Thymus (tissue), 11 donors: Measurements from ENCODE around the gene AKR1E2. TPM values are rescaled to one million over a fixed set of nuclear protein-coding genes. Genes with fewer than 3 reads are reported as not detected.

Experiments used
- DNase-seq, 9 donors: peaks; one replicate each; pipeline ENCODE4 v3.0.0-alpha.2; 2013; ENCODE audit warnings: low spot score in 9 of 9, low read depth in 6 of 9, missing footprints in 1 of 9
- H3K27ac ChIP-seq, 2 donors: one replicate each; pipeline ENCODE4 v1.5.1; 2013; ENCODE audit warnings: control low read depth in 1 of 2, low read depth in 1 of 2, low read length in 1 of 2, mild to moderate bottlenecking in 1 of 2, moderate library complexity in 1 of 2
- H3K27me3 ChIP-seq, 2 donors: one replicate each; pipeline ENCODE4 v1.5.1; 2013; ENCODE audit warnings: low read length in 1 of 2; ENCODE audit not compliant: control insufficient read depth in 2 of 2, insufficient read depth in 1 of 2
- H3K36me3 ChIP-seq, 2 donors: one replicate each; pipeline ENCODE4 v1.5.1; 2013; ENCODE audit warnings: low read length in 1 of 2, mild to moderate bottlenecking in 1 of 2, moderate library complexity in 1 of 2; ENCODE audit not compliant: control insufficient read depth in 2 of 2, insufficient read depth in 2 of 2
- H3K4me1 ChIP-seq, 2 donors: one replicate each; pipeline ENCODE4 v1.5.1; 2013; ENCODE audit warnings: low read length in 2 of 2; ENCODE audit not compliant: control insufficient read depth in 2 of 2, insufficient read depth in 2 of 2
- H3K4me3 ChIP-seq, 2 donors: one replicate each; pipeline ENCODE4 v1.5.1; 2013; ENCODE audit warnings: low read length in 2 of 2, control low read depth in 1 of 2, mild to moderate bottlenecking in 1 of 2
- H3K9me3 ChIP-seq, 2 donors: one replicate each; pipeline ENCODE4 v1.5.1; 2013; ENCODE audit warnings: low read length in 1 of 2, mild to moderate bottlenecking in 1 of 2; ENCODE audit not compliant: control insufficient read depth in 2 of 2, insufficient read depth in 1 of 2
- WGBS: extraction: QIAGEN DNeasy Blood & Tissue Kit; methylation state at CpG from one replicate; pipeline ENCODE4 v1.1.7; 2013; 5-methylcytosine and 5-hydroxymethylcytosine counted together
- polyA plus RNA-seq: library from polyadenylated mRNA; stranded (reverse); fragments of 200-250 nt; gene quantifications from one replicate; pipeline ENCODE4 v1.2.3, GENCODE V29; 2013
- total RNA-seq: library from RNA; stranded (reverse); fragments of 120-200 nt; gene quantifications from one replicate; pipeline ENCODE4 v1.2.4, GENCODE V29; 2013
- donor health status: healthy.

AKR1E2 gene
- total and polyA plus RNA-seq, 2 donors, result 1.4 to 3.4 TPM

- no peak for DNase-seq
- H3K4me1 ChIP-seq, result no peaks in the 10 kb centered on the region
- H3K27me3 ChIP-seq, result no peaks in the 10 kb centered on the region
- no peak overlapping the region for H3K27ac ChIP-seq
- WGBS, result 96% methylated on average over 2 of the region's 2 CpGs
- no peak overlapping the region for H3K4me3 ChIP-seq
- H3K9me3 ChIP-seq, result no peaks in the 10 kb centered on the region
- no peaks in the 10 kb centered on the region for H3K36me3 ChIP-seq
Measured at GRCh38 chr10:4889959-4890358, 64.0 kb downstream of the AKR1E2 start.

GRCh38 chr10:4892681-4893080 lies 66.7 kb downstream of the AKR1E2 start:
- Histone ChIP-seq H3K27me3 (no peaks in the 10 kb centered on the region), H3K4me3 (no peak overlapping the region), H3K36me3 (no peaks in the 10 kb centered on the region), H3K4me1 (no peaks in the 10 kb centered on the region), H3K27ac (no peak overlapping the region), H3K9me3 (no peaks in the 10 kb centered on the region)
- 98% methylated on average over 2 of the region's 2 CpGs for WGBS
- no peak for DNase-seq

- 99% methylated on average over 2 of the region's 2 CpGs for WGBS
Measured at GRCh38 chr10:4894335-4894734, 68.3 kb downstream of the AKR1E2 start.

More at GRCh38 chr10:4894335-4894734, 68.3 kb downstream of the AKR1E2 start:
- no peaks in the 10 kb centered on the region for H3K9me3 ChIP-seq
- H3K36me3 ChIP-seq, result no peaks in the 10 kb centered on the region
- H3K27me3 ChIP-seq, result no peaks in the 10 kb centered on the region
- no peak for DNase-seq
- no peak overlapping the region for H3K27ac ChIP-seq
- no peak overlapping the region for H3K4me3 ChIP-seq
- H3K4me1 ChIP-seq, result no peaks in the 10 kb centered on the region

Other genes starting within 250 kb of the AKR1E2 start
- gene AKR1C1, start 137.2 kb downstream of the AKR1E2 start, total RNA-seq, result 1.4 TPM
- 7.6 TPM for gene AKR1C1, start 137.2 kb downstream of the AKR1E2 start, polyA plus RNA-seq
- 1.0 TPM for gene AKR1C2, start 177.7 kb downstream of the AKR1E2 start, total RNA-seq
- 3.8 TPM for gene AKR1C2, start 177.7 kb downstream of the AKR1E2 start, polyA plus RNA-seq